Coronary artery (tissue), 2 donors: ENCODE data around the gene ZSCAN22.

Source experiments
- DNase-seq: peaks from one replicate; pipeline ENCODE4 v3.0.0-alpha.2; 2017; ENCODE audit warnings: low spot score
- H3K27ac ChIP-seq, 2 donors: fragments of 200-600 bp; sonication (generic); one replicate each; pipeline ENCODE4 v1.5.1; 2016 to 2019
- H3K4me3 ChIP-seq: fragments of 200-600 bp; sonication (generic); 2 replicates; pipeline ENCODE4 v1.5.1; 2016; ENCODE audit warnings: mild to moderate bottlenecking, moderate library complexity
- TF ChIP-seq, protein P1 (sequence below): fragments of 200-600 bp; sonication (generic); IDR thresholded peaks from one replicate; pipeline ENCODE4 v1.5.1; 2019; ENCODE audit warnings: antibody characterized with exemption

ZSCAN22 gene

DNA sequence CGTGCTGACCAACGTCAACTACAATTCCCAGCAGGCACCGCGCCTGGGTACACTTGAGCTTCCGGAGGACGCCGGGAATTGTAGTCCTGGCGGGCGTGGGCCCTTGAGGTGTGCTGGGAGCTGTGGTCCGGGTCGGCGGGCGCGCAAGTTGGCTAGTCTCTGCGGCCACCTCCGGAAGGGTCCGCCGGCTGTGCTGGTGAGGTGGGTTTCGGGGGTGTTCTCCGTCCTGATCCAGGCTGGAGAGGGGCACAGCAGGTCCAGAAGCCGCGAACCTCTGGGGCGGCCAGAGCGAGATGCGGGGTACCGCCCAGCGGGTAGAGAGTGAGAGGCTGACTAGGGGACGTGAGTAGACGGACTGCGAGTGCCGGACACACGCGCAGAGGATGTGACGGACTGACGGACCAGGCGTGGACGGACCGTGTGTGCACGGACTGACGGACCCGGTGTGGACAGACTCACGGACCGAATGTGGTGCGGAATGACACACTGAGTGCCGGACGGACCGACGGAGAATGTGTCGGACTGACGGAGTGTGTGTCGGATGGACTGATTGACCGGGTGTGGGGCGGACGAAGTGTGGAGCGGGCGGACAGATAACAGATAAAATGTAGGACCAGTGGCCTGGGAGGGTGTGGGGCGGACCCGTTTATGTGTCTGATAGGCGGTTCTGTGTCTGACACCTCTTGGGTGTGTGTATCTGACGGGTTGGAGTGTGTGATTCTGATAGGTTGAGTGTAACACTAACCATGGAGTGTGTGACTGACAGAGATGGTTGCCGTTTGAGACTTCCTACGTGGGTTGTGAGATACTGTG is at the start of gene ZSCAN22:
TSS of gene ZSCAN22 (plus strand) at position 81 of the 813 bp plus-strand sequence. CDS start 7,809 bp downstream, outside the sequence.
- Histone ChIP-seq H3K27ac (peak within 1 kb of the TSS; percentile 85 to 98), H3K4me3 (peak within 1 kb of the TSS; percentile 87)
- TF ChIP-seq, protein P1, sequence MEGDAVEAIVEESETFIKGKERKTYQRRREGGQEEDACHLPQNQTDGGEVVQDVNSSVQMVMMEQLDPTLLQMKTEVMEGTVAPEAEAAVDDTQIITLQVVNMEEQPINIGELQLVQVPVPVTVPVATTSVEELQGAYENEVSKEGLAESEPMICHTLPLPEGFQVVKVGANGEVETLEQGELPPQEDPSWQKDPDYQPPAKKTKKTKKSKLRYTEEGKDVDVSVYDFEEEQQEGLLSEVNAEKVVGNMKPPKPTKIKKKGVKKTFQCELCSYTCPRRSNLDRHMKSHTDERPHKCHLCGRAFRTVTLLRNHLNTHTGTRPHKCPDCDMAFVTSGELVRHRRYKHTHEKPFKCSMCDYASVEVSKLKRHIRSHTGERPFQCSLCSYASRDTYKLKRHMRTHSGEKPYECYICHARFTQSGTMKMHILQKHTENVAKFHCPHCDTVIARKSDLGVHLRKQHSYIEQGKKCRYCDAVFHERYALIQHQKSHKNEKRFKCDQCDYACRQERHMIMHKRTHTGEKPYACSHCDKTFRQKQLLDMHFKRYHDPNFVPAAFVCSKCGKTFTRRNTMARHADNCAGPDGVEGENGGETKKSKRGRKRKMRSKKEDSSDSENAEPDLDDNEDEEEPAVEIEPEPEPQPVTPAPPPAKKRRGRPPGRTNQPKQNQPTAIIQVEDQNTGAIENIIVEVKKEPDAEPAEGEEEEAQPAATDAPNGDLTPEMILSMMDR, result no peak
- peak; percentile 98 for DNase-seq

DNA sequence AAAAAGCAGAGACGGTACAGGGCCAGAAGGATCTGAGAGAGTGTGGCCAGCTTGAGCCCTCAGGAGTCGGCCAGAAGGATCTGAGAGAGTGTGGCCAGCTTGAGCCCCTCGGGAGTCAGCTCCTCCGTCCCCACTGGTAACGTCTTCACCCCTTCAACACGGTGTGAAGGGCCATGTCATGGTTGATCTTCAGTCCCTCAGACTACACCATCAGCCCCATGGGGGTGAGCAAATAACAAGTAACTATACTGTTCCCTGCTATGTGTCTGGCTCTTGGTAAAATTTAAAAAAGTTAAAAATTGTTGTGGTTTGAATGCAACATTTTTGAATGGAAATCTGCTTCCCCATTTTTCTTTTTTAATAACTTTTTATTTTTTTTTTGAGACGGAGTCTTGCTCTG is 49.6 kb upstream of the ZSCAN22 start:
- H3K4me3 ChIP-seq, result no peak overlapping the region
- H3K27ac ChIP-seq, result no peak overlapping the region
- TF ChIP-seq, protein P1, result no peak
- DNase-seq, result no peak

DNA sequence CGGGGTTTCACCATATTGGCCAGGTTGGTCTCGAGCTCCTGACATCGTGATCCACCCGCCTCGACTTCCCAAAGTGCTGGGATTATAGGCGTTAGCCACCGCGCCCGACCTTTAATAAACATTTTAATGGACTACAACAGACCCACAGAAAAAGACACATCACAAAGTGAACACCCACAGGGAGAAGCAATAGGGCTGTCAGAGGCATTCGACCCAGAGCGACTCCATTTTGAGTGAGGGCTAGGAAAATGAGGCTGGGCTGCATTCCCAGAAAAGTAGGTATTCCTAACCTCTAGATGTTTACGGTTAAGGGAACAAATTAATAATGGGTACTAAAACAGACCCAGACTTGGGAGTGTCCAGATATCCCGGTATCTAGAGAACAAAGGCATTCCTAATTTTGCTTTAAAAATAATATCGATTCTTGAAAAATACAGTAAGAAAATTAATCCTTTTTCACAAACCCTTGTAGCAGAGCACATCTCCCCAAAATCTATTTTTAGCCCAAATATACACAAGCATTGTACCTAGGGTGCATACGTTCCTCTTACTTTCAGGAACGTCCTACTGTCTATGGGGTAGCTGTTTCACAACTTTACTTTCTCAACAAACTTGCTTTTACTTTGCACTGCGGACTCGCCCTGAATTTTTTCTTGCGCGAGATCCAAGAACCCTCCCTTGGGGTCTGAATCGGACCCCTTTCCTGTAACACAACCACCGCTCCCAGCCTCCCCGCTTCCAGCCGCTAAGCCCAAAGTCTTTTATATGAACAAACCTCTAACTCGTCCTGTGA is 48.9 kb upstream of the ZSCAN22 start:
- Histone ChIP-seq H3K27ac (peak overlapping the region; percentile 53 to 91), H3K4me3 (peak overlapping the region; percentile 86)
- DNase-seq, result no peak
- TF ChIP-seq, protein P1, result no peak

DNA sequence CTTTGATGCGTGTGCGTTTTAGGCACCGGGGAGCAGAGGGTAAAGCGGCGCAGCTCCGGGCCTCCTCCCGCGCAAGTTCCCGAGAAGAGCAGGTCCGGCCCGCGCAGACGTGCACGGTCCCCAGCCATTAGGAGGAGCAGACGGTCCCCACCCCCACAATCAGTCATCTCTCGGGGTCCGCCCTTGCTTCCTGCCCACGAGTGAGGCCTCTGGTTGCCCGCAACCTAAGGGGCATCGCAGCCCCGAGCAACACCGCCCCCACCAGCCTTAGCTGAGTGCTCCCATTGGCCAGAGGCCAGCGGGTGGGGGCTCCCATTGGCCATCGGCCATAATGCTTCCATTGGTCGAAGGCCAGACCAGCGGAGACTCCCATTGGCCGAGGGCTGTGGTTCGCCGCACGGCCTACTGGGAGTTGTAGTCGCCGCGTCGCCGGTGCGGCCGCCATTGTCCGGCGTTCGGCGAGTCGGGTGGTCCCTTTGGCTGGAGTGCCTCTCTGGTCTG is 48.2 kb upstream of the ZSCAN22 start, which contains the start of gene ZNF8:
TSS of gene ZNF8 (plus strand) at position 415 of the 501 bp plus-strand sequence. CDS start 127 bp downstream, outside the sequence.
- peak within 1 kb of the TSS; percentile 53 to 91 for H3K27ac ChIP-seq
- H3K4me3 ChIP-seq, result peak within 1 kb of the TSS; percentile 86
- TF ChIP-seq, protein P1, result no peak
- peak; percentile 98 for DNase-seq

DNA sequence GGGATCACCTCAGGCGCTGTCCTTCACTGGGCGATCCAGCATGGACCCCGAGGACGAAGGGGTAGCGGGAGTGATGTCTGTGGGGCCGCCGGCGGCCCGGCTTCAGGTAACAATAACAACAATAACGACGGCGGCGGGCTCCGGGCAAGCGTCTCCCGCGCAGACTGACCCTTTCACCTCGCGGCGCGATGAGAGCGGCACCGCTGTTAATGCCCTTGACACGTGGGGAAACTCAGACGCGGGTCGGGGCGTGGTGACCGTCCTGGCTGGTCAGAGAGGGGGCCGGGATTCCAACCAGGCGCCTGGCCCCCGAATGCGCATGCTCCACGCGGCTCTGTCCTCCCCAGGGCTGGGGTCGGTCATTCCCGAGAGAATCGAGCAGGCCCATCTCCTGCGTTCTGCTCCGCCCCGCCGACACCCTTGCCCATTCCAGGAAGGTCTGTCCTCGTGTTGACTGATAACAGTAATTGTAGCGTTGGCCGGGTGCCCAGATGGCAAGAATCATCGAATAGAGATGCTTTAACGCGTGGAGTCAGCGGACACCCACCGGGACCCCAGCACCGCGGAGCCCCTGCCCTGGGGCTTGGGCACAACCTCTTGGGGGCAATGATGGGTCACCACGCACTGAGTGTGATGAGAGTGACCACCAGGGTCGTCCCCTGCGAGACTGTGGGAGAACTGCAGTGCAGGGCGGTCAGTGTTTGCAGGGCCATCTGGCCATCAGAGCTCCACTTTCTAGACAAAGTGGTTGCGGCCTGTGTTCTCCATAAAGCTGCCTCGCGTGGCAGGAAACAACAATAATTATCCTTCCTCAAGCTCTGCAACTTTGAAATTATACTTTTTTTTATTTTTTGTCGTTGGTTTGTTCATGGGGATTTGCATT is 47.5 kb upstream of the ZSCAN22 start:
- Histone ChIP-seq H3K27ac (peak overlapping the region; percentile 53 to 91), H3K4me3 (peak overlapping the region; percentile 86)
- DNase-seq, result peak; percentile 83
- TF ChIP-seq, protein P1, result no peak

DNA sequence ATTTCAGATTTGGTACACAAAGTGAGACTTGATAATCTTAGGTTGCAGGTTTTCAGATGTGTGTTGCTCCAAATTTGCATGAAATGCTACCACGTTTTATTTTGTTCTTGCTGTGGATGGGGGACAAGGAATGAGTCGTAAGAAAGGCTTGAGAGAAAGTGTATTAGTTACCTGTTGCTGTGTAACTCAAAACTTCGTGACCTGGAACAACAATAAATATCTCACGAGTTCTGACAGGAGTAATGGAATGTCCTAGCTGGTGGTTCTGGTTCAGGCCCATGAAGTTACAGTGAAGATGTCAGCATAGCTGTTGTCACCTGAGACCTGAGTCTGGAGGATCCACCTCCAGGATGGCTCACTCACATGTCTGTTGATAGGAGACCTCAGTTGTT is 46.9 kb upstream of the ZSCAN22 start:
- TF ChIP-seq, protein P1, result no peak
- Histone ChIP-seq H3K4me3 (peak overlapping the region; percentile 86), H3K27ac (no peak overlapping the region)
- no peak for DNase-seq
